K562 (cell line): ENCODE data around the gene RCOR2. TPM values are rescaled to one million over a fixed set of nuclear protein-coding genes. Genes with fewer than 3 reads are reported as not detected.

ENCODE experiments used
- CSDE1 ChIP-seq, 2 experiments: fragments of 450-650 bp; IDR thresholded peaks; 2 replicates each; pipeline ENCODE4 v1.6.1; 2016; ENCODE audit warnings: mild to moderate bottlenecking in 1 of 2
- ETS2 ChIP-seq: IDR thresholded peaks from 2 replicates; pipeline ENCODE4 v1.6.1; 2016; ENCODE audit warnings: borderline replicate concordance, missing genetic modification characterization, mild to moderate bottlenecking, moderate library complexity, missing compliant biosample characterization; ENCODE audit not compliant: poor library complexity, severe bottlenecking
- FOXP4 ChIP-seq: sonication (generic); formaldehyde crosslinking; IDR thresholded peaks from 2 replicates; pipeline ENCODE4 v1.8.0; 2022; ENCODE audit warnings: mild to moderate bottlenecking, missing genetic modification reagents, borderline replicate concordance
- GTF2A2 ChIP-seq: IDR thresholded peaks from 2 replicates; pipeline ENCODE4 v1.6.1; 2016; ENCODE audit warnings: mild to moderate bottlenecking, missing genetic modification characterization, missing compliant biosample characterization
- KDM5B ChIP-seq: fragments of 200-600 bp; sonication (generic); IDR thresholded peaks from 2 replicates; pipeline ENCODE4 v1.6.1; 2012; ENCODE audit warnings: low read depth, mild to moderate bottlenecking, moderate library complexity, low read length, control low read depth, inconsistent platforms; ENCODE audit not compliant: insufficient replicate concordance
- KLF13 ChIP-seq: fragments of 450-650 bp; IDR thresholded peaks from 2 replicates; pipeline ENCODE4 v1.6.1; 2016; ENCODE audit warnings: missing genetic modification characterization, low read depth, mild to moderate bottlenecking, missing compliant biosample characterization, moderate library complexity, borderline replicate concordance
- PHF8 ChIP-seq: fragments of 200-600 bp; sonication (generic); IDR thresholded peaks from 2 replicates; pipeline ENCODE4 v1.6.1; 2012; ENCODE audit warnings: mixed run types, mild to moderate bottlenecking, inconsistent platforms, low read length, moderate library complexity, borderline replicate concordance
- RBBP5 ChIP-seq: fragments of 200-600 bp; sonication (generic); IDR thresholded peaks from 2 replicates; pipeline ENCODE4 v1.6.1; 2012; ENCODE audit warnings: borderline replicate concordance, mild to moderate bottlenecking, low read length, control low read depth, inconsistent platforms; ENCODE audit not compliant: insufficient read depth, poor library complexity, severe bottlenecking
- RFX1 ChIP-seq: fragments of 450-650 bp; IDR thresholded peaks from 2 replicates; pipeline ENCODE4 v1.6.1; 2016; ENCODE audit warnings: mild to moderate bottlenecking, moderate library complexity
- SIN3B ChIP-seq: fragments of 450-650 bp; IDR thresholded peaks from 2 replicates; pipeline ENCODE4 v1.6.1; 2017; ENCODE audit warnings: low read depth, mild to moderate bottlenecking, moderate library complexity
- SOX6 ChIP-seq: fragments of 450-650 bp; IDR thresholded peaks from 2 replicates; pipeline ENCODE4 v1.6.1; 2014; ENCODE audit warnings: mild to moderate bottlenecking
- SP2 ChIP-seq: IDR thresholded peaks from 2 replicates; pipeline ENCODE4 v1.6.1; 2011; ENCODE audit warnings: mild to moderate bottlenecking, low read depth, low read length, moderate library complexity; ENCODE audit not compliant: poor library complexity, severe bottlenecking; ENCODE audit errors: extremely low read depth
- TBP ChIP-seq: optimal IDR thresholded peaks from 2 replicates; pipeline ENCODE3; 2011; ENCODE audit warnings: low read depth, low read length, improper control_type of control experiment
- ZBTB49 ChIP-seq: sonication (generic); formaldehyde crosslinking; IDR thresholded peaks from 2 replicates; pipeline ENCODE4 v1.8.0; 2022; ENCODE audit warnings: missing genetic modification reagents, mild to moderate bottlenecking, borderline replicate concordance
- polyA plus RNA-seq, 8 experiments: library from polyadenylated mRNA; depleted of rRNA in 4 of 8; stranded (reverse) in 5 of 8; unstranded in 3 of 8; fragments of >200 nt; fragmentation: Nextera tagmentation in 2 of 8; fragmentation: Illumina TruSeq in 1 of 8; extraction: Ambion mirVana in 2 of 8; extraction: Trizol in 1 of 8; gene quantifications; 2 replicates each; pipeline versions ENCODE4 v1.2.1 to v1.2.3, GENCODE V29; 2011 to 2014; ENCODE audit warnings: inconsistent platforms in 1 of 8, missing spikeins in 1 of 8
- total RNA-seq, 7 experiments: library from RNA; depleted of rRNA in 6 of 7; stranded (reverse); fragments of >200 nt in 6 of 7; fragmentation: Illumina TruSeq in 2 of 7; extraction: Trizol in 2 of 7; gene quantifications; 2 replicates each; pipeline versions ENCODE4 v1.2.1 to v1.2.3, GENCODE V29; 2011 to 2021; ENCODE audit warnings: low replicate concordance in 1 of 7

The RCOR2 gene
- total and polyA plus RNA-seq, 9 of the 15 experiments (the other 6 are each of a cell fraction or from before 2014, with no cell fraction given): 0.04 to 6.5 (median 2.5) TPM; not detected in 1

- TF ChIP-seq PHF8 (peak; percentile 60; the same call in 1 of the 2 replicates), CSDE1 (IDR thresholded peaks at IDR 0.05) (peak in 1 of 2 experiments; percentile 97; a peak in 2 of 4 replicates), KDM5B (peak; percentile 37), GTF2A2 (no peak), ZBTB49 (CRISPR knock-in tag) (0 out of 2 replicates have a peak, but pooled peaks have one; percentile 59), SIN3B (peak; percentile 78), KLF13 (tag) (peak; percentile 76; the same call in 1 of the 2 replicates), SOX6 (0 out of 2 replicates have a peak, but pooled peaks have one; percentile 29), FOXP4 (peak; percentile 29; the same call in 1 of the 2 replicates), SP2 (no peak), RFX1 (peak; percentile 98), ETS2 (no peak), TBP (peak; percentile 31), RBBP5 (peak; percentile 21)
Observed at GRCh38 chr11:63938479-63939396, 21.8 kb upstream of the RCOR2 start, which contains the start of gene NAA40 (continued).
